ENCODE measurements around the gene LIN54. TPM values are rescaled to one million over a fixed set of nuclear protein-coding genes. Genes with fewer than 3 reads are reported as not detected.
A peak's percentile ranks its signal among the peaks of the same experiment; 100 is the strongest.
"Not testable (repeated sequence)": the region's sequence is repeated elsewhere in the genome, so short reads cannot be mapped to it uniquely, and the experiment has no call there.

The LIN54 gene
- total RNA-seq, 1 donor from 2014 or later = 11.1 TPM

DNA sequence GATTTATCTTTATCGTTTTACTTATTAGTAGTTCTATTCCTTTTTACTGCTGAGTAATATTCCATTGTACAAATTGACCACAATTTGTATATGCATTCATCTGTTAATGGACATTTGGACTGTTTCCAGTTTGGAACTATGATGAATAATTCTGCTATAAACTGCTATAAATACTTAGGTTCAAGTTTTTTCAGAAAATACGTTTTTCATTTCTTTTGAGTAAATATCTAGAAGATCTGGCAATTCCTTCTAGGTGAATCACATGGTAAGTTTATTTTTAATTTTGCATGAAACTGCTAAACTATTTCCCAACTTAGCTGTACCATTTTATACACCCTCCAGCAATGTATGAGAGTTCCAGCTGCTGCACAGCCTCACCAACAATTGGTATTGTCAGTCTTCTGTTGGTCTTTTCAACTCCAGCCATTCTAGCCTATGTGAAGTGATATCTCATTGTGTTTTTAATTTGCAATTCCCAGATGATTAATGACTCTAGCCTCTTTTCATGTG is 22.2 kb downstream of the LIN54 start:
- peaks cover 6% of the 10 kb centered on the region for H3K4me1 ChIP-seq (ENCODE audit: insufficient read depth, low read length)
- no peak for FAIRE-seq
- H3K9me3 Mint-ChIP-seq (ENCODE audit: unreplicated experiment) = no peaks in the 10 kb centered on the region
- H2AFZ ChIP-seq (ENCODE audit: low read depth, low read length) = no peak overlapping the region
- H3K27ac Mint-ChIP-seq (ENCODE audit: unreplicated experiment) = no peak overlapping the region
- peak overlapping the region; percentile 21 for H3K4me2 ChIP-seq (ENCODE audit: low read length)
- peaks cover 5% of the 10 kb centered on the region for H3K36me3 ChIP-seq (ENCODE audit: insufficient read depth, low read length)
- peak; percentile 81 for DNase-seq (ENCODE audit: low read depth)
- peaks cover 3% of the 10 kb centered on the region for H4K20me1 ChIP-seq (ENCODE audit: insufficient read depth, low read length)
- H3K27me3 Mint-ChIP-seq (ENCODE audit: low read depth, unreplicated experiment) = no peaks in the 10 kb centered on the region
- no peak overlapping the region for H3K4me3 Mint-ChIP-seq (ENCODE audit: unreplicated experiment)
- TF ChIP-seq, protein P1, sequence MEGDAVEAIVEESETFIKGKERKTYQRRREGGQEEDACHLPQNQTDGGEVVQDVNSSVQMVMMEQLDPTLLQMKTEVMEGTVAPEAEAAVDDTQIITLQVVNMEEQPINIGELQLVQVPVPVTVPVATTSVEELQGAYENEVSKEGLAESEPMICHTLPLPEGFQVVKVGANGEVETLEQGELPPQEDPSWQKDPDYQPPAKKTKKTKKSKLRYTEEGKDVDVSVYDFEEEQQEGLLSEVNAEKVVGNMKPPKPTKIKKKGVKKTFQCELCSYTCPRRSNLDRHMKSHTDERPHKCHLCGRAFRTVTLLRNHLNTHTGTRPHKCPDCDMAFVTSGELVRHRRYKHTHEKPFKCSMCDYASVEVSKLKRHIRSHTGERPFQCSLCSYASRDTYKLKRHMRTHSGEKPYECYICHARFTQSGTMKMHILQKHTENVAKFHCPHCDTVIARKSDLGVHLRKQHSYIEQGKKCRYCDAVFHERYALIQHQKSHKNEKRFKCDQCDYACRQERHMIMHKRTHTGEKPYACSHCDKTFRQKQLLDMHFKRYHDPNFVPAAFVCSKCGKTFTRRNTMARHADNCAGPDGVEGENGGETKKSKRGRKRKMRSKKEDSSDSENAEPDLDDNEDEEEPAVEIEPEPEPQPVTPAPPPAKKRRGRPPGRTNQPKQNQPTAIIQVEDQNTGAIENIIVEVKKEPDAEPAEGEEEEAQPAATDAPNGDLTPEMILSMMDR (IDR thresholded peaks at IDR 0.05; ENCODE audit: insufficient read depth, low read depth, low read length) = no peak
- TF ChIP-seq EZH2 (IDR thresholded peaks at IDR 0.05; ENCODE audit: insufficient read depth, low read length) = no peak
- no peaks in the 10 kb centered on the region for H3K27me3 ChIP-seq (ENCODE audit: insufficient read depth, low read length)
- no peak overlapping the region for H3K27ac ChIP-seq (ENCODE audit: low read depth, low read length)
- H3K9ac ChIP-seq (ENCODE audit: low read length) = no peak overlapping the region
- H3K9me3 ChIP-seq (ENCODE audit: insufficient read depth, low read depth, low read length) = no peaks in the 10 kb centered on the region
- H3K79me2 ChIP-seq (ENCODE audit: insufficient read depth, low read length) = peaks cover 28% of the 10 kb centered on the region
- H3K36me3 Mint-ChIP-seq (ENCODE audit: low read depth, unreplicated experiment) = peaks cover 6% of the 10 kb centered on the region
- H3K4me3 ChIP-seq (ENCODE audit: insufficient read depth, low read depth, low read length) = no peak overlapping the region
- peaks cover 13% of the 10 kb centered on the region for H3K4me1 Mint-ChIP-seq (ENCODE audit: low read depth, unreplicated experiment)

DNA sequence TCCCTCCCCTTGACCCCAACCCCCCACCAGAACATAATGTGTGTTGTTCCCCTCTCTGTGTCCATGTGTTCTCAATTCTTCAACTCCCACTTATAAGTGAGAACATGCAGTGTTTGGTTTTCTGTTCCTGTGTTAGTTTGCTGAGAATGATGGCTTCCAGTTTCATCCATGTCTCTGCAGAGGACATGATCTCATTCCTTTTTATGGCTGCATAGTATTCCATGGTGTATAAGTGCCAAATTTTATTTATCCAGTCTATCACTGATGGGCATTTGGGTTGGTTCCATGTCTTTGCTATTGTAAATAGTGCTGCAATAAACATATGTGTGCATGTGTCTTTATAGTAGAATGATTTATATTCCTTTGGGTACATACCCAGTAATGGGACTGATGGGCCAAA is 23.1 kb downstream of the LIN54 start:
- not testable (repeated sequence) for H3K27me3 ChIP-seq (ENCODE audit: insufficient read depth, low read length); DNase-seq (ENCODE audit: low read depth); H3K9me3 Mint-ChIP-seq (ENCODE audit: unreplicated experiment); H3K9me3 ChIP-seq (ENCODE audit: insufficient read depth, low read depth, low read length); H3K27ac ChIP-seq (ENCODE audit: low read depth, low read length); H3K36me3 Mint-ChIP-seq (ENCODE audit: low read depth, unreplicated experiment); H2AFZ ChIP-seq (ENCODE audit: low read depth, low read length); H3K4me3 Mint-ChIP-seq (ENCODE audit: unreplicated experiment); H3K27ac Mint-ChIP-seq (ENCODE audit: unreplicated experiment); H3K4me1 ChIP-seq (ENCODE audit: insufficient read depth, low read length); H3K9ac ChIP-seq (ENCODE audit: low read length); H4K20me1 ChIP-seq (ENCODE audit: insufficient read depth, low read length); H3K36me3 ChIP-seq (ENCODE audit: insufficient read depth, low read length); H3K4me2 ChIP-seq (ENCODE audit: low read length); FAIRE-seq; H3K4me3 ChIP-seq (ENCODE audit: insufficient read depth, low read depth, low read length); H3K27me3 Mint-ChIP-seq (ENCODE audit: low read depth, unreplicated experiment)
- peaks cover 13% of the 10 kb centered on the region for H3K4me1 Mint-ChIP-seq (ENCODE audit: low read depth, unreplicated experiment)
- peaks cover 28% of the 10 kb centered on the region for H3K79me2 ChIP-seq (ENCODE audit: insufficient read depth, low read length)

DNA sequence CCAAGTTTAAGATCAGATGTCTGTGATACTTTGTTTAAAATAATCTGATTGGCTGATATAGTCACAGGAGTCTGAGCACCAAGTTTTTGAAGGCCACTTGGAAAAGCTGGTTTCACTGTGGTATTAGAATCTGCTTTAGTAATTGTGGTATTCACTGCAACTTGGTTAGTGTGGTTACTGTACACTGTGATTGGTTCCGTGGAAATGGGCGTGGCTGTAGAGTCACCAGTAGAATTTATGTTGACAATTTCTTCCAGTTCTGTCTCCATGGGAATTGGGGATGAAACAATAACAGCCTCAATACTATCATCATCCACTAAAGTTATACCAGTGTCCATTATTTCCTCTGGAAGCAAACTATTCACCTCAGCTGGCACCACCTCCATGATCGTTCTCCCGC is 26.2 kb downstream of the LIN54 start:
- Histone ChIP-seq H3K79me2 (ENCODE audit: insufficient read depth, low read length) (peaks cover 14% of the 10 kb centered on the region), H2AFZ (ENCODE audit: low read depth, low read length) (no peak overlapping the region)
- H3K27ac Mint-ChIP-seq (ENCODE audit: unreplicated experiment) = peak overlapping the region; percentile 79

More for the DNA sequence above, 26.2 kb downstream of the LIN54 start:
- no peak overlapping the region for H3K27ac ChIP-seq (ENCODE audit: low read depth, low read length)
- Mint-ChIP-seq H3K27me3 (ENCODE audit: low read depth, unreplicated experiment) (no peaks in the 10 kb centered on the region), H3K4me3 (ENCODE audit: unreplicated experiment) (peak overlapping the region; percentile 50), H3K4me1 (ENCODE audit: low read depth, unreplicated experiment) (peaks cover 9% of the 10 kb centered on the region), H3K36me3 (ENCODE audit: low read depth, unreplicated experiment) (peaks cover 6% of the 10 kb centered on the region), H3K9me3 (ENCODE audit: unreplicated experiment) (no peaks in the 10 kb centered on the region)
- no peak overlapping the region for H3K4me3 ChIP-seq (ENCODE audit: insufficient read depth, low read depth, low read length)
- FAIRE-seq = no peak
- peaks cover 6% of the 10 kb centered on the region for H3K4me1 ChIP-seq (ENCODE audit: insufficient read depth, low read length)
- H3K36me3 ChIP-seq (ENCODE audit: insufficient read depth, low read length) = peaks cover 5% of the 10 kb centered on the region
- peaks cover 3% of the 10 kb centered on the region for H4K20me1 ChIP-seq (ENCODE audit: insufficient read depth, low read length)
- DNase-seq (ENCODE audit: low read depth) = peak; percentile 62
- no peak overlapping the region for H3K4me2 ChIP-seq (ENCODE audit: low read length)
- H3K9me3 ChIP-seq (ENCODE audit: insufficient read depth, low read depth, low read length) = no peaks in the 10 kb centered on the region
- no peak for TF ChIP-seq EZH2 (IDR thresholded peaks at IDR 0.05; ENCODE audit: insufficient read depth, low read length)
- TF ChIP-seq, protein P1 (IDR thresholded peaks at IDR 0.05; ENCODE audit: insufficient read depth, low read depth, low read length) = no peak
- no peaks in the 10 kb centered on the region for H3K27me3 ChIP-seq (ENCODE audit: insufficient read depth, low read length)
- H3K9ac ChIP-seq (ENCODE audit: low read length) = no peak overlapping the region

All from astrocyte (in vitro differentiated cells and primary cell).